Activated CD8-positive, alpha-beta memory T cell treated with anti-CD3 and anti-CD28 coated beads, Interleukin-2, amount 10 ng/mL, durations not matched to agents 7 days and 5 days (primary cell): ENCODE results near the gene FAM149B1. TPM values are rescaled to one million over a fixed set of nuclear protein-coding genes. Genes with fewer than 3 reads are reported as not detected.

Source experiments
- ATAC-seq: fragments of 150-1000 bp; cut with Tn5 transposase; one replicate; pipeline ENCODE4 v1.10.0; 2021; ENCODE audit warnings: moderate library complexity
- CTCF ChIA-PET: fragments of 350-600 bp; sonication (Branson Sonifier 250); formaldehyde crosslinking; loops from one replicate; lab custom pipeline; 2021; ENCODE audit warnings: antibody characterized with exemption; lab: Charles Lee
- DNase-seq: peaks from one replicate; pipeline ENCODE4 v3.0.0-alpha.2; 2020
- H3K27ac Mint-ChIP-seq: one replicate; pipeline ENCODE4 v1.8.0; 2021; ENCODE audit warnings: mild to moderate bottlenecking, mixed read lengths
- H3K27me3 Mint-ChIP-seq: one replicate; pipeline ENCODE4 v1.8.0; 2021; ENCODE audit warnings: mixed read lengths
- H3K36me3 Mint-ChIP-seq: one replicate; pipeline ENCODE4 v1.8.0; 2021; ENCODE audit warnings: mild to moderate bottlenecking, mixed read lengths
- H3K4me1 Mint-ChIP-seq: one replicate; pipeline ENCODE4 v1.8.0; 2021; ENCODE audit warnings: mixed read lengths
- H3K4me3 Mint-ChIP-seq: one replicate; pipeline ENCODE4 v1.8.0; 2021; ENCODE audit warnings: mild to moderate bottlenecking, moderate library complexity, mixed read lengths
- H3K9me3 Mint-ChIP-seq: one replicate; pipeline ENCODE4 v1.8.0; 2022; ENCODE audit warnings: low read depth, mixed read lengths
- total RNA-seq, 2 experiments: library from RNA; stranded (reverse); gene quantifications; one replicate each; pipeline ENCODE4 v1.2.3, GENCODE V29; 2021

FAM149B1 gene
- total RNA-seq, 2 experiments from 2014 or later = 13.4 to 14.7 TPM

GRCh38 chr10:73156054-73156453 lies 11.9 kb upstream of the FAM149B1 start:
- peaks cover 12% of the 10 kb centered on the region for H3K4me1 Mint-ChIP-seq
- no peak overlapping the region for H3K4me3 Mint-ChIP-seq
- ATAC-seq (no peak), DNase-seq (no peak)
- no peaks in the 10 kb centered on the region for H3K27me3 Mint-ChIP-seq
- no peak overlapping the region for H3K27ac Mint-ChIP-seq
- CTCF ChIA-PET = interaction anchor here (0.5 to 1.5 kb wide), 4 partner anchors 8 to 60 kb away, joined by 3 to 9 read pairs (median 4); partner anchors contain the start of gene P4HA1
- H3K9me3 Mint-ChIP-seq = no peaks in the 10 kb centered on the region
- H3K36me3 Mint-ChIP-seq = peaks cover 45% of the 10 kb centered on the region

- Mint-ChIP-seq H3K27me3 (no peaks in the 10 kb centered on the region), H3K4me1 (peaks cover 33% of the 10 kb centered on the region), H3K27ac (no peak overlapping the region), H3K9me3 (no peaks in the 10 kb centered on the region), H3K4me3 (no peak overlapping the region), H3K36me3 (peaks cover 46% of the 10 kb centered on the region)
- ATAC-seq = peak; percentile 60
- CTCF ChIA-PET = interaction anchor here (0.9 to 4.5 kb wide), 17 partner anchors 10 to 795 kb away, joined by 3 to 51 read pairs (median 5); partner anchors contain the start of genes ECD, FAM149B1, NUDT13 and P4HA1
- DNase-seq = peak; percentile 66
Measured at GRCh38 chr10:73159038-73159648, 8.8 kb upstream of the FAM149B1 start.

- no peaks in the 10 kb centered on the region for H3K27me3 Mint-ChIP-seq
- H3K27ac Mint-ChIP-seq = no peak overlapping the region
- peaks cover 44% of the 10 kb centered on the region for H3K36me3 Mint-ChIP-seq
- no peaks in the 10 kb centered on the region for H3K9me3 Mint-ChIP-seq
- H3K4me3 Mint-ChIP-seq = no peak overlapping the region
- peaks cover 41% of the 10 kb centered on the region for H3K4me1 Mint-ChIP-seq
- no peak for ATAC-seq
- CTCF ChIA-PET = interaction anchor here (0.9 to 4.5 kb wide), 3 partner anchors 14 to 65 kb away, joined by 4 to 51 read pairs (median 4); partner anchors contain the start of gene P4HA1
- DNase-seq = no peak
Measured at GRCh38 chr10:73161079-73161478, 6.8 kb upstream of the FAM149B1 start.

DNA sequence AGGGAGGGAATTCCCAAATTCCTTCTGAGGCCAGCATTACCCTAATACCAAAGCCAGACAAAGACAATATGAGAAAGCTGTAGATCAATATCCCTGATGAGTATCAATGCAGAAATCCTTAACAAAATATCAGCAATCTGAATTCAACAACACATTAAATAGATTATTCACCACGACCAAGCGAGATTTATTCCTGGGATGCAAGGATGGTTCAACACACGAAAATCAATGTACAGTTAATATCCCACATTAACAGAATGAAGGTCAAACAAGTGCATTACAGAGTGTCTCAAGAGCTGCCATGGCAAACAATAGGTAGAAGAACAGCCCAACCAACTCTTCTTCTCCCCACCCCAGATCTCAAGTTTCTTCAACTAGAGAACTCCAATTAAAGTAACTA lies 6.3 kb upstream of the FAM149B1 start:
- Mint-ChIP-seq H3K27ac (no peak overlapping the region), H3K9me3 (no peaks in the 10 kb centered on the region), H3K4me3 (no peak overlapping the region), H3K36me3 (peaks cover 42% of the 10 kb centered on the region), H3K27me3 (no peaks in the 10 kb centered on the region), H3K4me1 (peaks cover 46% of the 10 kb centered on the region)
- no peak for ATAC-seq
- CTCF ChIA-PET = interaction anchor here (0.9 to 1.9 kb wide), 2 partner anchors 14 to 60 kb away, joined by 4 read pairs; no protein-coding TSS in a partner anchor
- no peak for DNase-seq

- Mint-ChIP-seq H3K27me3 (no peaks in the 10 kb centered on the region), H3K27ac (no peak overlapping the region), H3K4me3 (no peak overlapping the region), H3K36me3 (peaks cover 44% of the 10 kb centered on the region), H3K4me1 (peaks cover 58% of the 10 kb centered on the region), H3K9me3 (no peaks in the 10 kb centered on the region)
- CTCF ChIA-PET = interaction anchor here (0.7 to 1.5 kb wide), 3 partner anchors 8 to 68 kb away, joined by 3 to 7 read pairs (median 3); partner anchors contain the start of gene P4HA1
- ATAC-seq (no peak), DNase-seq (no peak)
Measured at GRCh38 chr10:73163096-73163495, 4.8 kb upstream of the FAM149B1 start.

- Mint-ChIP-seq H3K36me3 (peaks cover 23% of the 10 kb centered on the region), H3K4me3 (peak overlapping the region; percentile 99), H3K9me3 (no peaks in the 10 kb centered on the region), H3K27ac (peak overlapping the region; percentile 100), H3K4me1 (peaks cover 43% of the 10 kb centered on the region), H3K27me3 (no peaks in the 10 kb centered on the region)
- no peak for ATAC-seq
- DNase-seq = no peak
- CTCF ChIA-PET = interaction anchor here (0.6 kb wide), 1 partner anchor 13 kb away, joined by 3 read pairs; no protein-coding TSS in a partner anchor
Measured at GRCh38 chr10:73166972-73167371, 947 bp upstream of the FAM149B1 start.

- Mint-ChIP-seq H3K27ac (peak overlapping the region; percentile 100), H3K4me3 (peak overlapping the region; percentile 99), H3K36me3 (peaks cover 19% of the 10 kb centered on the region), H3K4me1 (peaks cover 40% of the 10 kb centered on the region), H3K27me3 (no peaks in the 10 kb centered on the region), H3K9me3 (no peaks in the 10 kb centered on the region)
- CTCF ChIA-PET = interaction anchor here (0.6 to 1.0 kb wide), 2 partner anchors 13 to 72 kb away, joined by 3 to 7 read pairs; no protein-coding TSS in a partner anchor
- no peak for DNase-seq
- ATAC-seq = no peak
Measured at GRCh38 chr10:73167458-73167782, 499 bp upstream of the FAM149B1 start.

GRCh38 chr10:73168465-73168803 lies 515 bp downstream of the FAM149B1 start:
- H3K27me3 Mint-ChIP-seq = no peaks in the 10 kb centered on the region
- H3K36me3 Mint-ChIP-seq = peaks cover 18% of the 10 kb centered on the region
- H3K4me3 Mint-ChIP-seq = peak overlapping the region; percentile 99
- DNase-seq (no peak), ATAC-seq (no peak)
- H3K9me3 Mint-ChIP-seq = no peaks in the 10 kb centered on the region
- CTCF ChIA-PET = interaction anchor here (0.7 to 3.4 kb wide), 5 partner anchors 10 to 476 kb away, joined by 3 to 23 read pairs (median 4); no protein-coding TSS in a partner anchor
- H3K4me1 Mint-ChIP-seq = peaks cover 34% of the 10 kb centered on the region
- peak overlapping the region; percentile 93 for H3K27ac Mint-ChIP-seq

GRCh38 chr10:73169320-73169719 lies 1.4 kb downstream of the FAM149B1 start:
- no peaks in the 10 kb centered on the region for H3K27me3 Mint-ChIP-seq
- CTCF ChIA-PET = interaction anchor here (1.3 to 3.4 kb wide), 4 partner anchors 11 to 475 kb away, joined by 4 to 23 read pairs (median 4); no protein-coding TSS in a partner anchor
- peaks cover 13% of the 10 kb centered on the region for H3K36me3 Mint-ChIP-seq
- ATAC-seq (no peak), DNase-seq (no peak)
- no peak overlapping the region for H3K27ac Mint-ChIP-seq
- H3K4me3 Mint-ChIP-seq = no peak overlapping the region
- peaks cover 29% of the 10 kb centered on the region for H3K4me1 Mint-ChIP-seq
- H3K9me3 Mint-ChIP-seq = no peaks in the 10 kb centered on the region

DNA sequence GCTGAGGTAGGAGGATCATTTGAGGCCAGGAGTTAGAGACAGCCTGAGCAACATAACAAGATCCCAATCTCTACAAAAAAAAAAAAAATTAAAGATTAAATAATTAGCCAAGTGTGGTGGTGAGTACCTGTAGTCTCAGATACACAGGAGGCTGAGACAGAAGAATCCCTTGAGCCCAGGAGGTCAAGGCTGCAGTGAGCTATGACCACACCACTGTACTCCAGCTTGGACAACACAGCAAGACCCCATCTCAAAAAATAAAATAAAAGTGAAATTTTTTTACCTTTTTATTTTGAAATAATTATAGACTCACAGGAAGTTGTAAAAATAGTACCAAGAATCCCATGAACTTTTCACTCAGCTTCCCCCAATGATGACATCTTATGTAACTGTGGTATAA lies 4.9 kb downstream of the FAM149B1 start:
- no peak for ATAC-seq
- Mint-ChIP-seq H3K36me3 (peaks cover 5% of the 10 kb centered on the region), H3K27ac (no peak overlapping the region), H3K4me3 (no peak overlapping the region), H3K4me1 (peaks cover 6% of the 10 kb centered on the region), H3K27me3 (no peaks in the 10 kb centered on the region), H3K9me3 (no peaks in the 10 kb centered on the region)
- no peak for DNase-seq
- CTCF ChIA-PET = interaction anchor here (1.2 kb wide), 1 partner anchor 14 kb away, joined by 3 read pairs; no protein-coding TSS in a partner anchor

GRCh38 chr10:73174148-73174925 lies 6.4 kb downstream of the FAM149B1 start:
- ATAC-seq (no peak), DNase-seq (no peak)
- Mint-ChIP-seq H3K4me1 (no peaks in the 10 kb centered on the region), H3K27ac (no peak overlapping the region), H3K36me3 (peaks cover 5% of the 10 kb centered on the region), H3K27me3 (no peaks in the 10 kb centered on the region), H3K4me3 (no peak overlapping the region), H3K9me3 (no peaks in the 10 kb centered on the region)
- CTCF ChIA-PET = interaction anchor here (1.1 to 2.0 kb wide), 2 partner anchors 13 to 16 kb away, joined by 4 to 9 read pairs; no protein-coding TSS in a partner anchor

- H3K27ac Mint-ChIP-seq = no peak overlapping the region
- CTCF ChIA-PET = interaction anchor here (0.7 to 2.5 kb wide), 3 partner anchors 14 to 82 kb away, joined by 3 to 6 read pairs (median 3); no protein-coding TSS in a partner anchor
Measured at GRCh38 chr10:73182568-73182967, 14.6 kb downstream of the FAM149B1 start.

DNA sequence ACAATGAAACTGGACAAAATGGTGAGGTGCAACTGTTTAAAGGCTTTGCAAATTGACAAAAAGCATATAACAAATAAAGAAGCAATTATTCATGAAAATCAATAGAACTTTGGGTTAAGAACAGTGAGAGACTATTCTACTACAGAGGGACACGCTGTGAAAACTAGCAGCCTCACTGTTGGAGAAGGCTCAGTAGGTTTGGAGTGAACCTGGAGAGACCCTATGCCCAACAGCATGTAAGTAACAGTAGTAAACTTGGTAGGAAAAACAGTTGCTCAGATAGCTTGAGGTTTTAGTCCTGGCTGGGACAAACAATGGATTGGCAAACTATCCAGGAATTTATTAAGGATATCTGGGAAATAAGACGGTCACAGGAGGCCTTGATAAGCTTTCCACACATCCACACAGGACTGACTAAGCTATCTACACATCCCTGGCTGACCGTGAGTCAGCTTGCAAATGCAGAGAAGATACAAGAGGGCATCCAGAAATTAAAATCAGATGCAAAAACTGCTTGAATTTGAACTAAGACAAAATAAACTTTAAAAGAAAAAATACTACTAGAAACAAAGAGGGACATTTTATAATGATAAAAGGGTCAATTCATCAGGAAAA lies 15.9 kb downstream of the FAM149B1 start:
- no peak for ATAC-seq
- Mint-ChIP-seq H3K9me3 (no peaks in the 10 kb centered on the region), H3K27me3 (no peaks in the 10 kb centered on the region), H3K36me3 (peaks cover 20% of the 10 kb centered on the region), H3K4me1 (no peaks in the 10 kb centered on the region), H3K27ac (no peak overlapping the region), H3K4me3 (no peak overlapping the region)
- no peak for DNase-seq
- CTCF ChIA-PET = no interaction called here

More at GRCh38 chr10:73182568-73182967, 14.6 kb downstream of the FAM149B1 start:
- ATAC-seq = no peak
- no peak overlapping the region for H3K4me3 Mint-ChIP-seq
- DNase-seq = no peak
- H3K9me3 Mint-ChIP-seq = no peaks in the 10 kb centered on the region
- no peaks in the 10 kb centered on the region for H3K27me3 Mint-ChIP-seq
- H3K36me3 Mint-ChIP-seq = peaks cover 20% of the 10 kb centered on the region
- H3K4me1 Mint-ChIP-seq = no peaks in the 10 kb centered on the region
